ENCODE results near the gene TMPRSS9.

Gene TMPRSS9

GRCh38 chr19:2374808-2375207 lies 14.7 kb downstream of the TMPRSS9 start:
- no peak for TF ChIP-seq CTCF (IDR thresholded peaks at IDR 0.05; ENCODE audit: low read depth, low read length, missing control alignments)

GRCh38 chr19:2375353-2376121 lies 15.5 kb downstream of the TMPRSS9 start:
- no peak overlapping the region for H3K4me3 ChIP-seq (replicated peaks; ENCODE audit: low read depth, low read length)
- no peak for TF ChIP-seq CTCF (IDR thresholded peaks at IDR 0.05; ENCODE audit: low read depth, low read length, missing control alignments)
- no peak for DNase-seq (ENCODE audit: extremely low read depth, low read depth)

More at GRCh38 chr19:2374808-2375207, 14.7 kb downstream of the TMPRSS9 start:
- H3K4me3 ChIP-seq (replicated peaks; ENCODE audit: low read depth, low read length): no peak overlapping the region
- DNase-seq (ENCODE audit: extremely low read depth, low read depth): no peak

GRCh38 chr19:2376784-2377519 lies 16.9 kb downstream of the TMPRSS9 start:
- no peak for TF ChIP-seq CTCF (IDR thresholded peaks at IDR 0.05; ENCODE audit: low read depth, low read length, missing control alignments)
- H3K4me3 ChIP-seq (replicated peaks; ENCODE audit: low read depth, low read length): no peak overlapping the region
- DNase-seq (ENCODE audit: extremely low read depth, low read depth): no peak

GRCh38 chr19:2380567-2380966 lies 20.5 kb downstream of the TMPRSS9 start:
- no peak for DNase-seq (ENCODE audit: extremely low read depth, low read depth)
- no peak for TF ChIP-seq CTCF (IDR thresholded peaks at IDR 0.05; ENCODE audit: low read depth, low read length, missing control alignments)
- no peak overlapping the region for H3K4me3 ChIP-seq (replicated peaks; ENCODE audit: low read depth, low read length)

- DNase-seq (ENCODE audit: extremely low read depth, low read depth): no peak
- TF ChIP-seq CTCF (IDR thresholded peaks at IDR 0.05; ENCODE audit: low read depth, low read length, missing control alignments): no peak
- no peak overlapping the region for H3K4me3 ChIP-seq (replicated peaks; ENCODE audit: low read depth, low read length)
Measured at GRCh38 chr19:2381148-2381820, 21.2 kb downstream of the TMPRSS9 start.

- no peak overlapping the region for H3K4me3 ChIP-seq (replicated peaks; ENCODE audit: low read depth, low read length)
- no peak for DNase-seq (ENCODE audit: extremely low read depth, low read depth)
- no peak for TF ChIP-seq CTCF (IDR thresholded peaks at IDR 0.05; ENCODE audit: low read depth, low read length, missing control alignments)
Measured at GRCh38 chr19:2382530-2383222, 22.6 kb downstream of the TMPRSS9 start.
